ENCODE data around the gene CAPS. TPM values are rescaled to one million over a fixed set of nuclear protein-coding genes. Genes with fewer than 3 reads are reported as not detected.
"Not testable (repeated sequence)": the region's sequence is repeated elsewhere in the genome, so short reads cannot be mapped to it uniquely, and the experiment has no call there.

Gene CAPS
- polyA plus RNA-seq, 3 donors: 38.8 to 51.9 (median 45.3) TPM

- DNase-seq: no peak
These were observed 39.7 kb downstream of the CAPS start for GRCh38 chr19:5953680-5954213.

GRCh38 chr19:5954293-5954692 is 40.2 kb downstream of the CAPS start:
- no peak for DNase-seq

GRCh38 chr19:5955636-5955935 is 41.5 kb downstream of the CAPS start:
- DNase-seq: no peak

GRCh38 chr19:5956323-5956722 is 42.3 kb downstream of the CAPS start:
- DNase-seq: no peak

- no peak for DNase-seq
These were observed 42.7 kb downstream of the CAPS start for GRCh38 chr19:5956728-5957127.

- DNase-seq: no peak
These were observed 43.1 kb downstream of the CAPS start for GRCh38 chr19:5957170-5957569.

GRCh38 chr19:5958074-5958850 is 44.2 kb downstream of the CAPS start:
- DNase-seq: no peak

- DNase-seq: no peak
These were observed 44.7 kb downstream of the CAPS start for GRCh38 chr19:5958851-5959122.

- no peak for DNase-seq
These were observed 45.4 kb downstream of the CAPS start for GRCh38 chr19:5959260-5960004.

GRCh38 chr19:5960005-5961001 is 46.2 kb downstream of the CAPS start:
- no peak for DNase-seq

- not testable (repeated sequence) for DNase-seq
These were observed 47.6 kb downstream of the CAPS start for GRCh38 chr19:5961641-5961968.

- DNase-seq: no peak
These were observed 48.2 kb downstream of the CAPS start for GRCh38 chr19:5961969-5962945.

GRCh38 chr19:5963259-5963658 is 49.2 kb downstream of the CAPS start:
- not testable (repeated sequence) for DNase-seq

- no peak for DNase-seq
These were observed 49.8 kb downstream of the CAPS start for GRCh38 chr19:5963855-5964254.

- no peak for DNase-seq
These were observed 50.9 kb downstream of the CAPS start for GRCh38 chr19:5964816-5965565.

Other genes with a start within 250 kb of the CAPS start
- gene MICOS13, start 233.7 kb upstream of the CAPS start, polyA plus RNA-seq (ENCODE audit: insufficient read length in 3 of 3): 10 to 100 TPM; 46.3 to 58.5 (median 52.8) TPM
- 10 to 100 TPM; 11.2 to 15.2 (median 11.8) TPM for gene HSD11B1L, start 233.2 kb upstream of the CAPS start, polyA plus RNA-seq (ENCODE audit: insufficient read length in 3 of 3)
- 100 to 1,000 TPM; 635 to 979 (median 767) TPM for gene RPL36, start 224.0 kb upstream of the CAPS start, polyA plus RNA-seq (ENCODE audit: insufficient read length in 3 of 3)
- 10 to 100 TPM; 65.4 to 79.2 (median 67.8) TPM for gene LONP1, start 194.1 kb upstream of the CAPS start, polyA plus RNA-seq (ENCODE audit: insufficient read length in 3 of 3)
- not detected for gene CATSPERD, start 193.6 kb upstream of the CAPS start, polyA plus RNA-seq (ENCODE audit: insufficient read length in 3 of 3)
- 1 to 10 TPM; 3.0 to 6.5 (median 4.0) TPM for gene PRR22, start 129.5 kb upstream of the CAPS start, polyA plus RNA-seq (ENCODE audit: insufficient read length in 3 of 3)
- gene DUS3L, start 123.1 kb upstream of the CAPS start, polyA plus RNA-seq (ENCODE audit: insufficient read length in 3 of 3): 10 to 100 TPM; 24.9 to 45.1 (median 32.4) TPM
- gene NRTN, start 109.2 kb upstream of the CAPS start, polyA plus RNA-seq (ENCODE audit: insufficient read length in 3 of 3): 1 to 10 TPM; 3.7 to 5.2 (median 4.3) TPM
- gene FUT6, start 74.6 kb upstream of the CAPS start, polyA plus RNA-seq (ENCODE audit: insufficient read length in 3 of 3): 10 to 100 TPM; 12.7 to 18.2 (median 15.1) TPM
- under 1 TPM; 0.54 to 0.90 (median 0.64) TPM for gene FUT3, start 62.8 kb upstream of the CAPS start, polyA plus RNA-seq (ENCODE audit: insufficient read length in 3 of 3)
- gene FUT5, start 43.7 kb upstream of the CAPS start, polyA plus RNA-seq (ENCODE audit: insufficient read length in 3 of 3): under 1 TPM in 2 of 3 donors, not detected in 1; 0.06 to 0.18 TPM
- gene NDUFA11, start 10.5 kb upstream of the CAPS start, polyA plus RNA-seq (ENCODE audit: insufficient read length in 3 of 3): 100 to 1,000 TPM; 174 to 222 (median 202) TPM
- 10 to 100 TPM in 2 of 3 donors, 1 to 10 TPM in 1; 4.9 to 12.2 (median 10.8) TPM for gene VMAC, start 9.4 kb upstream of the CAPS start, polyA plus RNA-seq (ENCODE audit: insufficient read length in 3 of 3)
- gene RANBP3, start 63.9 kb downstream of the CAPS start, polyA plus RNA-seq (ENCODE audit: insufficient read length in 3 of 3): 10 to 100 TPM; 68.1 to 72.5 (median 68.3) TPM
- gene RFX2, start 196.2 kb downstream of the CAPS start, polyA plus RNA-seq (ENCODE audit: insufficient read length in 3 of 3): 10 to 100 TPM in 1 of 3 donors, 1 to 10 TPM in 2; 7.2 to 11.0 (median 9.7) TPM
- 1 to 10 TPM in 2 of 3 donors, under 1 TPM in 1; 0.75 to 2.8 (median 2.3) TPM for gene ACSBG2, start 221.4 kb downstream of the CAPS start, polyA plus RNA-seq (ENCODE audit: insufficient read length in 3 of 3)